Measurements from ENCODE around the gene POLR3C. TPM values are rescaled to one million over a fixed set of nuclear protein-coding genes. Genes with fewer than 3 reads are reported as not detected.
"Not testable (repeated sequence)": the region's sequence is repeated elsewhere in the genome, so short reads cannot be mapped to it uniquely, and the experiment has no call there.

Gene POLR3C
- polyA plus RNA-seq (2012; ENCODE audit: missing spikeins): 23.2 TPM

DNA sequence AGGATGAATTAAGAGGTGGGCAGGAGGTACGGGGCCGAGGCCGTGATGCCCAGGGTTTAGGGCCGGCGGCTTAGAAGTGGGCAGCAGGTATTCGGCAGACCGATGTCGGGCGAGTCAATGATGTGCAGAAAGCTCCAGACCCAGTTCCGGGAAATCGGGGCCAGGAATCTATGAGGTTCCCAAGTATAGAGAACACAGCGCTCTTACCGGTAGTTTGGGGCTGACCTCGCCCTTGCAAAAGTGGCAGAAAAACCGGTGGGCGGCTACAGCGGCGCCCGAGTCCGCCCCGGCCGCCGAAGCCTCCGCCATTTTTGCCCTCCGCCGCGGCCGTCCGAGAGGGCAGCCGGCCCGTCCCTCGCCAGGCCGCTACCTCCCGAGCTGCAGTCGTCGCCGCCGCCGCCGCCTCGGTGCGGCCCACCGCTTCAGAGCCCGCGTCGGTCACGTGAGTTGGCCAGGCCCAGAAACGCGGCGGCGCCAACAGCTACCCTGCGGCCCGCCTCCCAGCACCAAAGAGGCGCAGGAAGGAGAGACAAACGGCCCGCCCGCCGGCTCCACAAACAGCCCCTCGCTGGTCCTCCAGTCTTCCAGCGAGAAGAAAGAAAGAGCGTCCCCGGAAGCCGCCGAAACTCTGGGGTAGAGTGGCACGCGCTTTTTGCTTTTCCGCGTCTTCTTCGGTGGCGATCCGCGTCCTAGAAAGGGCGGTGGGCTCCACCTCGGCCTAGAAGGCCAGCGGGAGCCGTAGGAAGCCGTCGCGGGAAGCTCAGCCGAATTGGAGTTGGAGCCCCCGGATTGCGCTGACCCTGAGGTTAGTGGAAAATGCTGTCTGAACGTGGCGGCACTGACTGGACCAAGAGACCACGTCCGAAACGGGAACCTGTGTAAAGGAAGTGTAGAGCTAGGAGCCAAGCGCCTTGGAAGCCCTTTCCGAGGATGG, at the start of gene POLR3C, which contains the start of gene RNF115:
Gene POLR3C (plus strand): TSS at position 636 of the 934 bp plus-strand sequence. CDS start 1,577 bp downstream, outside the sequence.
Gene RNF115 (minus strand): TSS at position 531 of the 934 bp plus-strand sequence. CDS start 222 bp downstream, at position 309.
- FAIRE-seq (no peak), DNase-seq (ENCODE audit: insufficient read length) (peak; percentile 86)
- TF ChIP-seq POLR2A (IDR thresholded peaks at IDR 0.05; ENCODE audit: low read depth, low read length) (peak; percentile 90; the same call in 1 of the 2 replicates), POLR2AphosphoS5 (IDR thresholded peaks at IDR 0.05; ENCODE audit: low read depth, low read length) (peak; percentile 80), TAF1 (IDR thresholded peaks at IDR 0.05; ENCODE audit: borderline replicate concordance, low read depth, low read length) (peak; percentile 81; the same call in 1 of the 2 replicates)

DNA sequence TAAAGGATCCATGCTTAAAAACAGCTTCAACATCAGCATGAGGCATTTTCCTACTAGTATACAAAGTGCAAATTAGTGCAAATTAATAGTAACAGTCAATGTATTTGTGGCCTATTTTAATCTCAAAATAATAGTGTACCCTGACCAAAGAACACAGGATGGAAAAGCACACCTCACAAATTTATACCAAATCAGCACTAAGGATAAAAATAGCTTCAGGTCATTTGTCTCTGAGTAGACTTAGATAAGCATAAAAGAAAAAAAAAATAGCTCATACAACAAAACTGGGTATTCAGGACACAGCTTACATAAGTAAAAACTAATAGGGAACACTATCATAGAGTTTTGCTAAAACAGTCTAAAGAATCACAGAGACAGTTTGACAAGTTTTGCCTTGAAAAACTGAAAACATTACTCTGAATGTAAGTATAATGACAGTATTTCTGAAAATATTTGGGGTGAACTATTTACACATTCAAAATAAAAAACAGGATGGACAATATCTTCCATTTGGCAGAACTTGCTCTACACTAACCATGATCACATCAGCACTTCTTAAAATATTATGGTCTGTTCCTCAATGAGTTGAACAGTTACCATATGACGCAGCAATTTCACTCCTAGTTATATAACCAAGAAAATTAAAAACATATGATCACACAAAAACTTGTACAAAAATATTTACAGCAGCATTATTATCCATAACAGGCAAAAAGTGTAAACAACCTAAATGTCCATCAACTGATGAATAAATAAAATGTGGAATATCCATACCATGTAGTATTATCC, 46.4 kb upstream of the POLR3C start:
- TF ChIP-seq POLR2A (IDR thresholded peaks at IDR 0.05; ENCODE audit: low read depth, low read length) (no peak), POLR2AphosphoS5 (IDR thresholded peaks at IDR 0.05; ENCODE audit: low read depth, low read length) (no peak), TAF1 (IDR thresholded peaks at IDR 0.05; ENCODE audit: borderline replicate concordance, low read depth, low read length) (no peak)
- DNase-seq (ENCODE audit: insufficient read length) (no peak), FAIRE-seq (no peak)

DNA sequence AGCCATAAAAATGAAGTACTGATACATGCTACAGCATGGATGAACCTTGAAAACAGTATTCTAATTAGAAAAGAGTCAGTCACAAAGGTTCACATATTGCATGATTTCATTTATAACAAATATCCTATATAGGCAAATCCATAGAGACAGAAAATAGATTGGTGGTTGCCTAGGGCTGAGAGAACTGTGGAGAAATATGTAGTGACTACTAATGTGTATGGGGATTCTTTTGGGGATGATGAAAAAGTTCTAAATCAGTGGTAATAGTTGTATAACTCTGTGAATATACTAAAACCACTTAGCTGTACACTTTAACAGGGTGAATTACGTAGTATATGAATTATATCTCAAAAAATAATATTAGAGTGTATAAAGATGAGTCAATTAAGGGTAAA, 45.9 kb upstream of the POLR3C start:
- TF ChIP-seq TAF1 (IDR thresholded peaks at IDR 0.05; ENCODE audit: borderline replicate concordance, low read depth, low read length): no peak
- TF ChIP-seq POLR2AphosphoS5 (IDR thresholded peaks at IDR 0.05; ENCODE audit: low read depth, low read length): no peak
- TF ChIP-seq POLR2A (IDR thresholded peaks at IDR 0.05; ENCODE audit: low read depth, low read length): no peak
- no peak for FAIRE-seq
- no peak for DNase-seq (ENCODE audit: insufficient read length)

GRCh38 chr1:145782272-145783099, 41.5 kb upstream of the POLR3C start:
- TF ChIP-seq TAF1 (IDR thresholded peaks at IDR 0.05; ENCODE audit: borderline replicate concordance, low read depth, low read length) (no peak), POLR2AphosphoS5 (IDR thresholded peaks at IDR 0.05; ENCODE audit: low read depth, low read length) (no peak), POLR2A (IDR thresholded peaks at IDR 0.05; ENCODE audit: low read depth, low read length) (no peak)
- no peak for FAIRE-seq
- no peak for DNase-seq (ENCODE audit: insufficient read length)

DNA sequence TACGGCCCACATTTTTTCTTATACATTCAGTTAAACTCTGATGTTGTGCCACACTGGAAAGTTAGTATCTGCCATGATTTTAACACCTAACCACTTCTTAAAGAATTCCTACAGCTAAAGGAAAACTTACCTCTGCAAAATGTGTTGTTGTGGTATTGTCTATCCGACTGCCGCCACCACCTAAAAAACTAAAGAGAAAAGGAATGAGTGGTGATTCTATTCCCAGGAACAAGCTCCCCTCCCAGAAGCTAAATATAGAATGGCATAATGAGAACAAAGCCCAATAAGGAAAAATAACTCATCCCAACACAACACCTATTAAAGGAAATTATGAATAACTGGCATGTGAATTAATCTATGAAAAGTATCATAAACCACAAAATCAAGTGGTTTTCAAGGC, 39.6 kb upstream of the POLR3C start:
- FAIRE-seq: no peak
- no peak for TF ChIP-seq POLR2AphosphoS5 (IDR thresholded peaks at IDR 0.05; ENCODE audit: low read depth, low read length)
- no peak for TF ChIP-seq TAF1 (IDR thresholded peaks at IDR 0.05; ENCODE audit: borderline replicate concordance, low read depth, low read length)
- TF ChIP-seq POLR2A (IDR thresholded peaks at IDR 0.05; ENCODE audit: low read depth, low read length): no peak
- DNase-seq (ENCODE audit: insufficient read length): no peak

GRCh38 chr1:145785547-145785946, 38.5 kb upstream of the POLR3C start:
- TF ChIP-seq POLR2AphosphoS5 (IDR thresholded peaks at IDR 0.05; ENCODE audit: low read depth, low read length) (no peak), POLR2A (IDR thresholded peaks at IDR 0.05; ENCODE audit: low read depth, low read length) (no peak), TAF1 (IDR thresholded peaks at IDR 0.05; ENCODE audit: borderline replicate concordance, low read depth, low read length) (no peak)
- FAIRE-seq (peak; percentile 24), DNase-seq (ENCODE audit: insufficient read length) (no peak)

DNA sequence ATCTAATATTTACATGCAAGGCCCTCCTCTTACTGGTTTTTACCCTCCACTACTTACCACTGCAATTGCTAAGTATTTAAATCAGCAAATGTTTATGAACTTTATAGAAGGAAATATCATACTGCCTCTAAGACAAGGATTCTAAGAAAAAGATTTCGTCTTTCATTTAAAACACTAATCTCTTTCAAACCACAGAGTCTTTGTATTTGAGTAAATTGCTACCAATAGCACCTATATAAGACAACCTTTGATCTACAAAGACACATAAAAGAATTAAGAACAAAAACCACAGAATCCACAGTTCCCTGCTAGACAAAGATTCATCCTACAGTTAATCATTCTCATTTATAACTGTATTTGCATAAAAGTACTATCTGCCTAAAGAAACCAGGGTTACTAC, 37.7 kb upstream of the POLR3C start:
- DNase-seq (ENCODE audit: insufficient read length) (no peak), FAIRE-seq (no peak)
- no peak for TF ChIP-seq POLR2AphosphoS5 (IDR thresholded peaks at IDR 0.05; ENCODE audit: low read depth, low read length)
- TF ChIP-seq POLR2A (IDR thresholded peaks at IDR 0.05; ENCODE audit: low read depth, low read length): no peak
- no peak for TF ChIP-seq TAF1 (IDR thresholded peaks at IDR 0.05; ENCODE audit: borderline replicate concordance, low read depth, low read length)

- TF ChIP-seq POLR2AphosphoS5 (IDR thresholded peaks at IDR 0.05; ENCODE audit: low read depth, low read length) (no peak), TAF1 (IDR thresholded peaks at IDR 0.05; ENCODE audit: borderline replicate concordance, low read depth, low read length) (no peak), POLR2A (IDR thresholded peaks at IDR 0.05; ENCODE audit: low read depth, low read length) (no peak)
- no peak for DNase-seq (ENCODE audit: insufficient read length)
- no peak for FAIRE-seq
Observed at GRCh38 chr1:145788580-145788979, 35.4 kb upstream of the POLR3C start.

DNA sequence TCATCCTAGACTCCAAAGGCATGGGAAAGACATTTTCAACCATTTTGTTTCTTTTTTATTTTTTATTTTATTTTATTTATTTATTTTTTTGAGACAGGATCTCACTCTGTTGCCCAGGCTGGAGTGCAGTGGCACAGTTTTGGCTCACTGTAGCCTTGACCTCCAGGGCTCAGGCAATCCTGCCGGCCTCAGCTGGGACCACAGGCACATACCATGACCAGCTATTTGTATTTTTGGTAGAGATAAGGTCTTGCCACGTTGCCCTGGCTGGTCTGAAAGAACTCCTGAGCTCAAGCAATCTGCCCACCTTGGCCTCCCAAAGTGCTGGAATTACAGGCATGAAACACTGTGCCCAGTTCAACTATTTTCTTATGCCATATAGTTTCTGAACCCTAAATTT, 32.1 kb upstream of the POLR3C start:
- FAIRE-seq; DNase-seq (ENCODE audit: insufficient read length): not testable (repeated sequence)

DNA sequence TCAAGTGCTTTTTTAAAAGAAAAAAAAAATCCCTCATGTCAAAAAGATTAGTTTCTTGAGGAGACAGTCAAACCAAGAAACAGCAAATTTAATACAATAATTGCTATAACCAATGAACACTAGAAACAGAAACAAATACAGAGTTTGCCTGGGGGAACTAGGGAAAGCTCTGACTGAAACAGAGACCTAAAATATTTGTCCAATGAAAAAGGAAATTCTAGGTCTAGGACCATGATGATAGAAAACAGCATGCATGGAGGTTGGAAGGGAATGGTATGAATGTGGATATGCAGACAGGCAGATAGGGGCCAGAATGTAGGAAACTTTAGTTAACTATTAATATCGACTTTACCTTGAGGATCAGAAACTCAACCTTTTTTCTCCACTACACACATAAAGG, 31.5 kb upstream of the POLR3C start:
- DNase-seq (ENCODE audit: insufficient read length): no peak
- no peak for FAIRE-seq
- no peak for TF ChIP-seq TAF1 (IDR thresholded peaks at IDR 0.05; ENCODE audit: borderline replicate concordance, low read depth, low read length)
- TF ChIP-seq POLR2A (IDR thresholded peaks at IDR 0.05; ENCODE audit: low read depth, low read length): no peak
- no peak for TF ChIP-seq POLR2AphosphoS5 (IDR thresholded peaks at IDR 0.05; ENCODE audit: low read depth, low read length)
